Measurements from ENCODE around the gene PAPPA2.

- no peak for TF ChIP-seq CTCF (conservative IDR thresholded peaks at IDR 0.05; ENCODE audit: low read length)
- TF ChIP-seq EZH2phosphoT487 (IDR thresholded peaks at IDR 0.05; ENCODE audit: borderline replicate concordance, low read depth, low read length), result no peak
Observed at GRCh38 chr1:176719447-176719846, 256.5 kb downstream of the PAPPA2 start.

Measured in OCI-LY7 (cell line).